IMR-90 (cell line): Measurements from ENCODE around the gene ADAMTS14. TPM values are rescaled to one million over a fixed set of nuclear protein-coding genes. Genes with fewer than 3 reads are reported as not detected.
"Not testable (repeated sequence)": the region's sequence is repeated elsewhere in the genome, so short reads cannot be mapped to it uniquely, and the experiment has no call there.

Experiments
- ATAC-seq: fragments of 200-7000 bp; cut with Tn5 transposase; 2 replicates; pipeline ENCODE4 v1.9.1; 2020; ENCODE audit warnings: low read depth, mild to moderate bottlenecking, moderate library complexity
- BruUV-seq: library from RNA; stranded (reverse); fragments of 400-500 nt; replicated peaks from 2 replicates; lab custom pipeline; 2021; lab: Mats Ljungman, UMichigan
- CTCF ChIA-PET: fragments of 300-600 bp; formaldehyde crosslinking; extraction: SDS; loops from one replicate; lab custom pipeline; 2021; ENCODE audit warnings: antibody characterized with exemption; lab: Yijun Ruan, JAX
- POLR2A ChIA-PET: fragments of 300-600 bp; sonication (Branson Sonifier 250); formaldehyde crosslinking; loops from one replicate; lab custom pipeline; 2022; ENCODE audit warnings: antibody characterized with exemption; ENCODE audit not compliant: unreplicated experiment; lab: Charles Lee
- DNase-seq: peaks from one replicate; pipeline ENCODE4 v3.0.0; 2013
- H2AFZ ChIP-seq: replicated peaks from 2 replicates; pipeline ENCODE3; 2013; ENCODE audit warnings: low read length, mild to moderate bottlenecking; ENCODE audit not compliant: poor library complexity
- H2AK5ac ChIP-seq: 2 replicates; pipeline ENCODE4 v1.6.1; 2013; ENCODE audit warnings: low read depth, low read length, inconsistent platforms
- H2AK9ac ChIP-seq: replicated peaks from 2 replicates; pipeline ENCODE3; 2013; ENCODE audit warnings: mild to moderate bottlenecking, low read depth, low read length, moderate library complexity; ENCODE audit not compliant: poor library complexity
- H2BK120ac ChIP-seq: 2 replicates; pipeline ENCODE4 v1.6.1; 2013; ENCODE audit warnings: low read depth, low read length, inconsistent platforms
- H2BK15ac ChIP-seq: 3 replicates; pipeline ENCODE4 v1.6.1; 2013; ENCODE audit warnings: low read depth, low read length, inconsistent platforms
- H2BK20ac ChIP-seq: 2 replicates; pipeline ENCODE4 v1.6.1; 2013; ENCODE audit warnings: low read depth, mild to moderate bottlenecking, inconsistent platforms, low read length, moderate library complexity
- H2BK5ac ChIP-seq: 2 replicates; pipeline ENCODE4 v1.6.1; 2013; ENCODE audit warnings: mild to moderate bottlenecking, low read depth, low read length, inconsistent platforms; ENCODE audit not compliant: poor library complexity, severe bottlenecking
- H3K14ac ChIP-seq: replicated peaks from 2 replicates; pipeline ENCODE4 v1.6.1; 2013; ENCODE audit warnings: low read depth, low read length, inconsistent platforms
- H3K18ac ChIP-seq: 2 replicates; pipeline ENCODE4 v1.6.1; 2013; ENCODE audit warnings: low read depth, low read length, control low read depth
- H3K23ac ChIP-seq: 2 replicates; pipeline ENCODE4 v1.6.1; 2013; ENCODE audit warnings: low read depth, low read length, inconsistent platforms
- H3K27ac ChIP-seq: 2 replicates; pipeline ENCODE4 v1.5.1; 2013; ENCODE audit warnings: mild to moderate bottlenecking, control low read depth, low read length; ENCODE audit not compliant: insufficient read depth
- H3K27me3 ChIP-seq: 2 replicates; pipeline ENCODE4 v1.6.1; 2013; ENCODE audit warnings: low read length; ENCODE audit not compliant: control insufficient read depth, insufficient read depth
- H3K36me3 ChIP-seq: 2 replicates; pipeline ENCODE4 v1.6.1; 2013; ENCODE audit warnings: low read length, mixed read lengths; ENCODE audit not compliant: control insufficient read depth, insufficient read depth
- H3K4ac ChIP-seq: 2 replicates; pipeline ENCODE4 v1.6.1; 2013; ENCODE audit warnings: low read depth, low read length, inconsistent platforms
- H3K4me1 ChIP-seq: 2 replicates; pipeline ENCODE4 v1.6.1; 2013; ENCODE audit warnings: low read length, mixed read lengths; ENCODE audit not compliant: control insufficient read depth, insufficient read depth
- H3K4me2 ChIP-seq: 2 replicates; pipeline ENCODE4 v1.6.1; 2013; ENCODE audit warnings: low read depth, mild to moderate bottlenecking, control low read depth, low read length, moderate library complexity
- H3K4me3 ChIP-seq: 2 replicates; pipeline ENCODE4 v1.5.1; 2013; ENCODE audit warnings: low read depth, mild to moderate bottlenecking, control low read depth, low read length, moderate library complexity; ENCODE audit not compliant: insufficient read depth
- H3K56ac ChIP-seq: 2 replicates; pipeline ENCODE4 v1.6.1; 2013; ENCODE audit warnings: low read length, inconsistent platforms; ENCODE audit not compliant: insufficient read depth; ENCODE audit errors: extremely low read depth
- H3K79me1 ChIP-seq, 2 experiments: 2 replicates each; pipeline ENCODE4 v1.6.1; 2013; ENCODE audit warnings: low read length in 2 of 2, inconsistent platforms in 1 of 2, low read depth in 1 of 2
- H3K9ac ChIP-seq: 2 replicates; pipeline ENCODE4 v1.6.1; 2013; ENCODE audit warnings: low read depth, low read length, control low read depth
- H3K9me1 ChIP-seq: 2 replicates; pipeline ENCODE4 v1.6.1; 2013; ENCODE audit warnings: low read length, inconsistent platforms; ENCODE audit not compliant: insufficient read depth
- H3K9me3 ChIP-seq: 2 replicates; pipeline ENCODE4 v1.6.1; 2013; ENCODE audit warnings: low read length; ENCODE audit not compliant: control insufficient read depth, insufficient read depth
- H4K20me1 ChIP-seq: 2 replicates; pipeline ENCODE4 v1.6.1; 2013; ENCODE audit warnings: low read length, inconsistent platforms; ENCODE audit not compliant: insufficient read depth
- H4K5ac ChIP-seq: 2 replicates; pipeline ENCODE4 v1.6.1; 2013; ENCODE audit warnings: mild to moderate bottlenecking, low read depth, low read length, control low read depth
- H4K8ac ChIP-seq, 2 experiments: 2 replicates each; pipeline ENCODE4 v1.6.1; 2013; ENCODE audit warnings: low read depth in 2 of 2, low read length in 2 of 2, control low read depth in 1 of 2, inconsistent platforms in 1 of 2
- H4K91ac ChIP-seq: 2 replicates; pipeline ENCODE4 v1.6.1; 2013; ENCODE audit warnings: low read depth, low read length, inconsistent platforms; ENCODE audit not compliant: insufficient read depth
- WGBS, 2 experiments: methylation state at CpG; one replicate each; pipeline versions ENCODE4 v1.1.5 to v1.1.7; 2013; ENCODE audit warnings: missing lambda C conversion rate in 2 of 2; ENCODE audit not compliant: insufficient read length in 1 of 2; ENCODE audit errors: extremely low coverage in 2 of 2; 5-methylcytosine and 5-hydroxymethylcytosine counted together
- dilution Hi-C: fragments of 300-500 bp; cut with HindIII; formaldehyde crosslinking; loops from one replicate; pipeline ENCODE4 v1.14.3; 2018; ENCODE audit warnings: low sequenced_read_pairs; ENCODE audit not compliant: unreplicated experiment
- in situ Hi-C: fragments of 300-500 bp; cut with MboI; formaldehyde crosslinking; loops from 3 replicates; pipeline ENCODE4 v1.14.3; 2019; ENCODE audit warnings: low sequenced_read_pairs, inconsistent platforms, mixed read lengths
- intact Hi-C: fragments of 100-400 bp; cut with micrococcal nuclease; formaldehyde crosslinking; loops from 2 replicates; pipeline ENCODE4 v1.10.0; 2022
- polyA plus RNA-seq, 3 experiments: library from polyadenylated mRNA; depleted of rRNA; stranded (reverse); fragments of >200 nt; gene quantifications; 2 replicates each; pipeline ENCODE4 v1.2.3, GENCODE V29; 2012; ENCODE audit warnings: low replicate concordance in 1 of 3
- total RNA-seq: library from RNA; depleted of rRNA; stranded (reverse); fragments of >200 nt; gene quantifications from 2 replicates; pipeline ENCODE4 v1.2.3, GENCODE V29; 2012

ADAMTS14 gene
- total and polyA plus RNA-seq, 2 of the 4 experiments (the other 2 are of a cell fraction), result under 0.01 to 0.31 TPM

DNA sequence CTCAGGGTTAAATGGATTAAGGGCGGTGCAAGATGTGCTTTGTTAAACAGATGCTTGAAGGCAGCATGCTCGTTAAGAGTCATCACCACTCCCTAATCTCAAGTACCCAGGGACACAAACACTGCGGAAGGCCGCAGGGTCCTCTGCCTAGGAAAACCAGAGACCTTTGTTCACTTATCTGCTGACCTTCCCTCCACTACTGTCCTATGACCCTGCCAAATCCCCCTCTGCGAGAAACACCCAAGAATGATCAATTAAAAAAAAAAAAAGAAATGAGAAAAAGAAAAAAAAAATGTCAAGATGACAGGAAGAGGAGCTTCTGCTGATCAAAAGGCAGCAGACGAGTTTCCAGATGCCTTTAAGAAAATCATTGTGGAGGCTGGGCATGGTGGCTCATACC is 40.6 kb upstream of the ADAMTS14 start:
- H3K18ac ChIP-seq, H3K9ac ChIP-seq, H2BK15ac ChIP-seq, POLR2A ChIA-PET, H3K23ac ChIP-seq, CTCF ChIA-PET, H2AK9ac ChIP-seq, H3K9me3 ChIP-seq, in situ Hi-C loops, H2BK5ac ChIP-seq, H3K4me2 ChIP-seq, H3K27me3 ChIP-seq, H4K5ac ChIP-seq, H2BK120ac ChIP-seq, H2AK5ac ChIP-seq, H3K4me1 ChIP-seq, H4K91ac ChIP-seq, H3K4ac ChIP-seq, H2AFZ ChIP-seq, H3K14ac ChIP-seq, intact Hi-C loops, H3K36me3 ChIP-seq, dilution Hi-C loops, H4K20me1 ChIP-seq, H4K8ac ChIP-seq, DNase-seq, H3K79me1 ChIP-seq, H2BK20ac ChIP-seq, H3K56ac ChIP-seq, H3K27ac ChIP-seq, BruUV-seq, H3K9me1 ChIP-seq, ATAC-seq, H3K4me3 ChIP-seq: not testable (repeated sequence)
- no CpG with 5 or more reads among the region's 6 CpGs for WGBS, 2 experiments
